GM15510 (cell line): ENCODE data around the gene NEMF.

Experiments used
- POLR2A ChIP-seq: IDR thresholded peaks from 3 replicates; pipeline ENCODE4 v1.6.1; 2011; ENCODE audit warnings: borderline replicate concordance; ENCODE audit not compliant: insufficient read length; ENCODE audit errors: extremely low read depth

NEMF gene, protein sequence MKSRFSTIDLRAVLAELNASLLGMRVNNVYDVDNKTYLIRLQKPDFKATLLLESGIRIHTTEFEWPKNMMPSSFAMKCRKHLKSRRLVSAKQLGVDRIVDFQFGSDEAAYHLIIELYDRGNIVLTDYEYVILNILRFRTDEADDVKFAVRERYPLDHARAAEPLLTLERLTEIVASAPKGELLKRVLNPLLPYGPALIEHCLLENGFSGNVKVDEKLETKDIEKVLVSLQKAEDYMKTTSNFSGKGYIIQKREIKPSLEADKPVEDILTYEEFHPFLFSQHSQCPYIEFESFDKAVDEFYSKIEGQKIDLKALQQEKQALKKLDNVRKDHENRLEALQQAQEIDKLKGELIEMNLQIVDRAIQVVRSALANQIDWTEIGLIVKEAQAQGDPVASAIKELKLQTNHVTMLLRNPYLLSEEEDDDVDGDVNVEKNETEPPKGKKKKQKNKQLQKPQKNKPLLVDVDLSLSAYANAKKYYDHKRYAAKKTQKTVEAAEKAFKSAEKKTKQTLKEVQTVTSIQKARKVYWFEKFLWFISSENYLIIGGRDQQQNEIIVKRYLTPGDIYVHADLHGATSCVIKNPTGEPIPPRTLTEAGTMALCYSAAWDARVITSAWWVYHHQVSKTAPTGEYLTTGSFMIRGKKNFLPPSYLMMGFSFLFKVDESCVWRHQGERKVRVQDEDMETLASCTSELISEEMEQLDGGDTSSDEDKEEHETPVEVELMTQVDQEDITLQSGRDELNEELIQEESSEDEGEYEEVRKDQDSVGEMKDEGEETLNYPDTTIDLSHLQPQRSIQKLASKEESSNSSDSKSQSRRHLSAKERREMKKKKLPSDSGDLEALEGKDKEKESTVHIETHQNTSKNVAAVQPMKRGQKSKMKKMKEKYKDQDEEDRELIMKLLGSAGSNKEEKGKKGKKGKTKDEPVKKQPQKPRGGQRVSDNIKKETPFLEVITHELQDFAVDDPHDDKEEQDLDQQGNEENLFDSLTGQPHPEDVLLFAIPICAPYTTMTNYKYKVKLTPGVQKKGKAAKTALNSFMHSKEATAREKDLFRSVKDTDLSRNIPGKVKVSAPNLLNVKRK

DNA sequence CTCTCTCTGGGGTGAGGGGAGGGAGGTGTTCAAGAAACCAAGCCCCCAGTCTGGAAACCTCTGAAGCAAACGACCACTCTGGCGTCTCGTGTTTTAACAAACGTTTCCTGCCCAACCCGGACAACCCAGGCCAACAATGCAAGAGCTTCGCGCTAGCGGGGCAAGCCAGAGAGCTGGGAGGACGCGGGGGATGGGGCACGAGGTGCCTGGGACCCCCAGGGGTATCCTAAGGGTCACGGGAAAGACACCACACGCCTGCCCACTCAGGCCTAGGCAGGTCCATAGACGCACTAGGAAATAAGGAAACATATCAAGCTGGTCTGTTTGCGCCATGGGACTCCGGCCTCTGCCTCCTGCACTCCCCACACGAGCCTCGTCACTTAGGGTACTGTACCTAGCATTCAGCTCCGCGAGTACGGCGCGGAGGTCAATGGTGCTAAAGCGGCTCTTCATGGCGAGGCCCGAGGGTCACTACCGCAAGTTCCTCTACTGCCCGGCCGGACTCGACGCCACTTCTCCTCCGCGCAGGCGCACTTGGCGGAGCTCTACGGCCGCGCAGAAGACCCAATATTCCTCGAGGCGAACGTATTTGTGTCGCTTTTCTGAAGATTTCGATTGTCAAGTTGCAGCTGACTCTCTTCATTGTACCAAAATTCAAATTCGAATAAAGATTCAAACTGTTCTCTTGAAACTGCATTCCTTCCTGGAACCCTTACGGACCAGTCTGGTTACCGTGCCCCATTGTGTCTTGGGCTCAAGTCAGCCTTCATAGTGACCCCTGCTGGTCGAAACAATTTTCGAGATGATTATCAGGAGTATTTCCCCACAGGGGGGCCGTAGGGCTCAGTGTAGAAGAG is at the start of gene NEMF:
Gene NEMF (minus strand): TSS at position 488 of the 857 bp plus-strand sequence. CDS start 35 bp downstream, at position 453.
- peak; percentile 78 for TF ChIP-seq POLR2A

GRCh38 chr14:49900973-49901372 is 48.4 kb upstream of the NEMF start:
- no peak for TF ChIP-seq POLR2A

- no peak for TF ChIP-seq POLR2A
Measured at GRCh38 chr14:49898485-49898884, 45.9 kb upstream of the NEMF start.

- TF ChIP-seq POLR2A = no peak
Measured at GRCh38 chr14:49897965-49898364, 45.4 kb upstream of the NEMF start.

DNA sequence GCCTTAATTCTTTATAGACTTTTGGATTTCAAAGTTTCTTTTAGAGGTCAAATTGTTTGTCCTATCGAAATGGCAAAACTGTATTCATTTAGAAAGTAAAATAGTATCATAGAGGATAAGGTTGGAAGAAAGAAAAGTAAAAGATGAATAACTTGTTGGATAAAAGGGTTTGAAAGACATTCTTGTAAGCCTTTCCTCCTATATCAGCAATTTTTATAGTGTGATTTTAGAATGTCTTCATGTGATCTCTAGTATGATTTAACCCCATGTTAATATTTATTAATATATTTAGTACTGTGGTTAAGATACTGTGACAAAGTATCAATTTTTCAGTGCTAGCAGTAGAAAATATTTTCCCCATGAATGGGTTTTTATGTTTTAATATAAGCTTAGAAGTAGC is 44.8 kb upstream of the NEMF start:
- no peak for TF ChIP-seq POLR2A

DNA sequence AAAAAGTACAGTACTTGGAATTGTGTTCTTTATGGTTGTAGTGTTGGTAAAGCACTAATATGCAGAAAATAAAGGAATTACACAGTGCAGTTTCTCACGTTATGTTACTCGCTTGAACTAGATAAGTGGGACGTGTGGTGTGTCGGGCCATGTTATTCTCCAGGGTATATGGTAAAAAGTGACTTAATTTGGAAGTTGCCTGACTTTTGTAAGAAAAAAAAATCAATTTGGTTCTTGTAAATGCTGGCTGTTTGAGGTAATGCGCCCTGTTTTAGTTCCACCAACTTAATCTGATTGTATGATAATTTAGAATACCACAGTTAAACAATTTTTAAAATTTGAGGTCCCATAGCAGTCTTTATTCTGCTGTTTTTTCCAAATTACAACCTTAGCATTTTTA is 44.4 kb upstream of the NEMF start:
- no peak for TF ChIP-seq POLR2A

- no peak for TF ChIP-seq POLR2A
Measured at GRCh38 chr14:49895480-49895879, 42.9 kb upstream of the NEMF start.

DNA sequence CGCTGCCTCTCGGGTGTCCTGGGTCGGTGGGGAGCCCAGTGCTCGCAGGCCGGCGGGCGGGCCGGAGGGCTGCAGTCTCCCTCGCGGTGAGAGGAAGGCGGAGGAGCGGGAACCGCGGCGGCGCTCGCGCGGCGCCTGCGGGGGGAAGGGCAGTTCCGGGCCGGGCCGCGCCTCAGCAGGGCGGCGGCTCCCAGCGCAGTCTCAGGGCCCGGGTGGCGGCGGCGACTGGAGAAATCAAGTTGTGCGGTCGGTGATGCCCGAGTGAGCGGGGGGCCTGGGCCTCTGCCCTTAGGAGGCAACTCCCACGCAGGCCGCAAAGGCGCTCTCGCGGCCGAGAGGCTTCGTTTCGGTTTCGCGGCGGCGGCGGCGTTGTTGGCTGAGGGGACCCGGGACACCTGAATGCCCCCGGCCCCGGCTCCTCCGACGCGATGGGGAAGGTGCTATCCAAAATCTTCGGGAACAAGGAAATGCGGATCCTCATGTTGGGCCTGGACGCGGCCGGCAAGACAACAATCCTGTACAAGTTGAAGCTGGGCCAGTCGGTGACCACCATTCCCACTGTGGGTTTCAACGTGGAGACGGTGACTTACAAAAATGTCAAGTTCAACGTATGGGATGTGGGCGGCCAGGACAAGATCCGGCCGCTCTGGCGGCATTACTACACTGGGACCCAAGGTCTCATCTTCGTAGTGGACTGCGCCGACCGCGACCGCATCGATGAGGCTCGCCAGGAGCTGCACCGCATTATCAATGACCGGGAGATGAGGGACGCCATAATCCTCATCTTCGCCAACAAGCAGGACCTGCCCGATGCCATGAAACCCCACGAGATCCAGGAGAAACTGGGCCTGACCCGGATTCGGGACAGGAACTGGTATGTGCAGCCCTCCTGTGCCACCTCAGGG is 41.0 kb upstream of the NEMF start:
- TF ChIP-seq POLR2A = no peak

GRCh38 chr14:49892636-49893308 is 40.2 kb upstream of the NEMF start, which contains the start of gene ARF6:
Gene ARF6 (plus strand): TSS chr14:49893082. CDS start chr14:49893737, 655 bp downstream.
- TF ChIP-seq POLR2A = peak; percentile 89

DNA sequence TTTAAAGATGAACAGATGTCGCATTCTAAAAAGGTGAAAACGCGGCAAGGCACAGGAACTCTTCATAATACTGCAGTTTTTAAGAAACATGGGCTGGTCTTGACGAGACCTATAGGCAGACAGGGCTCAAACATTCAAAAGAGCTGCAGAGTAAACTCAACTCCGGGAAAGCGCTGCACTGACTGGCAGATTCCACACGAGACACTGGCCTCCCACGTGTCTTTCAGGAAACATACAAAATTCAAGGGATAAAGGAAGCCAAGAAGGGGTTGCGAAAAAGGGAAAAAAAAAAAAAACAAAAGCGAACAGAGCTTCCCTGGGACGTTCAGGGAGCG is 39.7 kb upstream of the NEMF start:
- no peak for TF ChIP-seq POLR2A

GRCh38 chr14:49888293-49888692 is 35.7 kb upstream of the NEMF start:
- no peak for TF ChIP-seq POLR2A

- TF ChIP-seq POLR2A = no peak
Measured at GRCh38 chr14:49886523-49886922, 33.9 kb upstream of the NEMF start.

GRCh38 chr14:49882826-49883694 is 30.5 kb upstream of the NEMF start:
- TF ChIP-seq POLR2A = no peak
